ENCODE measurements around the gene RPTOR.

RPTOR gene

GRCh38 chr17:81009136-81009535, 464.5 kb downstream of the RPTOR start:
- no peak for DNase-seq

DNA sequence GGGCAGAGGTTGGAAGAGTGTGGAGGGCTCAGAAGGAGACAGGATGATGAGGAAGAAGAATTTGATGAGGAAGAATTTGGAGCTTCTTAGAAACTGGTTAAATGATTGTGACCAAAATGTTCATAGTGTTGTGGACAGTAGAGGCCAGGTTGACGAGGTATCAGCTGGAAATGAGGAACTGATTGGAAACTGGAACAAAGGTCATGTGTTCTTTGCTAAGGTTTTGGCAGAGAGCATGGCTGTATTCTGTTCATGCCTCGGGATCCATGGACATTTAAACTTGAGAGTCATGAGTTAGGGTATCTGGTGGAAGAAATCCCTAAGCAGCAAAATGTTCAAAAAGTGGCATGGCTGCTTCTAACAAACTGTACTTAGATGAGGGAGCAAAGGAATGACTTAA, 466.3 kb downstream of the RPTOR start:
- DNase-seq = no peak

DNA sequence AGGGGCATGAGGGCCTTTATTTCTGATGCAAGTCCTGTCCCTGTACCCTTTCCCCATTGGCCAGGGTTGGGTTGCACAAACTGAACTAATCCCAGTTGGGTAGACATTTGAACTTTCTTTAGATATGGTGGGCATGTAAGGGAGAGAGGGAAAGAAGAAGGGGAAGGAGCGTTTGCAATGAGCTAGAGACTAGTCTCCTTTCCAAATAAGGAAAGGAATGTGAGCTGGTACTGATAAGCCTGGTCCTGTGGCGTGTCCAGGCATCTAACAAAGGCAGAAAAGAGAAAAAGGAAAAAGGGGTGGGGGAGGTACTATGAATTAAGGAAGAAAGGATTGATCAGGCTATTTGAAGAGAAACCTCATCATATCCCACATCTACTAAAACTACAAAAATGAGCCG, 467.3 kb downstream of the RPTOR start:
- no peak for DNase-seq

- no peak for DNase-seq
Measured at GRCh38 chr17:81012574-81013447, 468.2 kb downstream of the RPTOR start.

DNA sequence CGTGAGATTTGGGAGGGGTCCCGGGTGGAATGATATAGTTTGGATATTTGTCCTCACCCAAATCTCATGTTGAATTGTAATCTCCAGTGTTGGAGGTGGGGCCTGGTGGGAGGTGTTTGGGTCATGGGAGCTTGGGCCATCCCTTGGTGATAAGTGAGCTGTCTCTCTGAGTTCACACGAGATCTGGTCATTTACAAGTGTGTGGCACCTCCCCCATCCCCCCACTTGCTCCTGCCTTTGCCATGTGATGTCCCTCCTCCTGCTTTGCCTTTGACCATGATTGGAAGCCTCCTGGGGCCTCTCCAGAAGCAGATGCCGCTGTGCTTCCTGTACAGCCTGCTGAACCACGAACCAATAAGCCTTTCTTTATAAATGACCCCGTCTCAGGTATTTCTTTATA, 469.0 kb downstream of the RPTOR start:
- no peak for DNase-seq

DNA sequence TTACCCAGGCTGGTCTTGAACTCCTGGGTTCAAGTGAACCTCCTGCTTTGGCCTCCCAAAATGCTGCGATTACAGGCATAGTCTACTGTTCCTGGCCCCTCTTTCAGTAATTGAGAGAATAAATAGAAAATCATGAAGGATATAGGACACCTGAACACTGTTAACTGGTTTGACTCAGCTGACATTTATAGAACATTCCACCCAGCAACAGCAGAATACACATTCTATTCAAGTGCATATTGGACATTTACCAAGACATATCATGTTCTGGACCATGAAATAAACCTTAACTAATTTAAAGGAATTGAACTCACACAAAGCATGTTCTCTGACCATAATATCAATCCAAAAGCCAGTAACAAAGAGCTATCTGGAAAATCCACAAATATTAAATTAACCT, 470.5 kb downstream of the RPTOR start:
- DNase-seq = no peak

All from CD4-positive, alpha-beta T cell treated with Interleukin-1 beta for 1 hour (primary cell).